Stimulated activated CD8-positive, alpha-beta memory T cell treated with anti-CD3 and anti-CD28 coated beads, Interleukin-12 subunit alpha, Interleukin-12 subunit beta, amount 100 ng/mL, for 24 hours (primary cell): ENCODE measurements around the gene SLIT3.

Source experiments
- DNase-seq: peaks from one replicate; pipeline ENCODE4 v3.0.0-alpha.2; 2020; ENCODE audit errors: extremely low read depth

Gene SLIT3

GRCh38 chr5:169300468-169301385 is at the start of gene SLIT3:
TSS of gene SLIT3 (minus strand) at chr5:169301139. CDS start at chr5:169300709, 430 bp downstream.
- DNase-seq = no peak

DNA sequence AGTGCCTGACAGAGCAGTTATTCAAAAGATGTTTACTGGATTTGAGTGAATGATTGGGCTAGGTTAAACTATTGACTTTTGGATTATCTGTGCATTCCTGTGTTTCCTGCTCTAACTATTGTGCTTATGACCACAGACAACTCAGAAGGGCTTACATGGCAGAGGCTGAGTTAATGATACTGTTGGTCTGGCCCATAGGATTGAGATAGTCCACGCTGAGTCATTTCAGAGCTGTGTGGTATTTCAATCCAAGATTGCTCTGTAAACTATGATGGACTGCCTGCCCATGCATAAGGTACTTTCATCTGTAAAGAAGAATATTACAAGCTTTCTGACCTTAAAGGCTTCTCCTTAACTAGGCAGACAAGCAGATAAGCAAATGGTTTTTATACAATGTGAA is 49.1 kb upstream of the SLIT3 start:
- no peak for DNase-seq

DNA sequence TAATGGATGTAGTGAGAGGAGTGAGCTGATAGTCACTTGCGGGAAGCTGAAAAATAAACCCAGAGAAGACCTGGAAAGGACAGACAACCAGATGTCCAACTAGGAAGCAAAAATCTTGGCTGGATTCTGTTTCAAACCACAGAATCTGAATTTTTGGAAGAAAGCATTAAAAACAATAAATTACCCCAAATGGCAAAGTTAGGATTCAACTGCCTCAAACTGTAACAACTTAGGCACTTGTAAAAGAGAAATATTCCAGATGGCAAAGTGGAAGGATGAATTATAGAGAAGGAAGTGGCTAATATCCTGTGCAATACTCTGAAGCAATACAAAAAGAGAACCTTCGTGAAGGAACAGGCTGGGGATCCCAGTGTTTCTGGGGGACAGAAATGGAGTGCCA is 46.8 kb upstream of the SLIT3 start:
- no peak for DNase-seq

DNA sequence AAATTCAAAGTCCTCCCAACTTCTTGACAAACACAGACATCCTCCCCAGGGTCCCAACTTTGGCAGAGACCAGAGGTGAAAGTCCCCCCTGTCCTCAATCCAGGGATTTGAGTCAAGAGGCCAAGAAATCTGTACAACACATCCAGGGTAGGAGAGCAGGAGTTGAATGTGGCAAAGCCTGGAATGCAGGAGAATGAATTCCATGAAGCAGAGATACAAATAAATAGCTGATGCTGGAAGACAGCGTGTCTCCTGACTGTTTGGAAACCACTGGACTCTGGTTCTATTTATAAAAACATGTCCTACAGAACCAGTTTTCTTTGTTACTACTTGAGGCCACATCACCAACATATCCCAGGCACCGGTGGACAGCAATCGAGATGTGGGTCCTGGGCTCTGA is 43.7 kb upstream of the SLIT3 start:
- no peak for DNase-seq

DNA sequence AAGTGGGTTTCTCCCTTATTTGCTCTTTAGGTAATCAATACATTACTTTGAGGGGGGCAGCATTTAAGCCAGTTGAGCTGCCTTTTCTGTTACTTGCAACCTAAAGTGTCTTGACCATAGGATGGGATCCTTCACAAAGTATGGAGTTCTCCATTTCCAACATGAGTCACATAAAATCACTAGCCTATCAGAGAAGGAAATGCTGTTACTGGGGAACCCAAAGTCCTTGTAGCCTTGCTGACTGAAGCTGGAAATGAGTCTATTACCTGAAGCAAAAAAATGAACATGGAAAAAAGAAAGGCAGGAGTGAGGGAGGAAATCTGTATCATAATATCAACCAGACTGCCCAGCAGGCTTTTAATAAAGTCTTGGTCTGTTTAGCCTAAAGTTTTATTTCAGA is 42.8 kb upstream of the SLIT3 start:
- DNase-seq = no peak

- DNase-seq = no peak
Measured at GRCh38 chr5:169341556-169341955, 40.6 kb upstream of the SLIT3 start.

- DNase-seq = no peak
Measured at GRCh38 chr5:169339869-169340268, 38.9 kb upstream of the SLIT3 start.

DNA sequence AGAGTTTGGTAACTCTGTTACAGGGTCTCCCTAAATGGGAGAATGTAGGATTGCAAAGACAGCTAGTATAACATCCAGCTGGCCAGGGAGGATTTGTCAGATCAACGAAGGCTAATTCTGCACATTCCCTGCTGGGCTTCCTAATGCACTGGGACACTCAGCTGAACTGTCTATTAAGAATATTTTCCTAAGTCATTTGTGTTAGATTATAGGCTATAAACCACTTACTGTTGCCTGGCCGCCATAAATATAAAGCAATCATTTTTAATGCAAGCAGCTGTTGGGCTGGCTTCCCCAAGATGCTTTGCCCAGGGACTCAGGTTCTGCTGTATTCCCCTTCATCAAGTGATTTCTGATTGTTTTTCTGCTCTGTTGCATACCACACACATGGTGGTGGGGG is 35.3 kb upstream of the SLIT3 start:
- DNase-seq = no peak

GRCh38 chr5:169335806-169336205 is 34.9 kb upstream of the SLIT3 start:
- no peak for DNase-seq

GRCh38 chr5:169333518-169333917 is 32.6 kb upstream of the SLIT3 start:
- DNase-seq = no peak

- no peak for DNase-seq
Measured at GRCh38 chr5:169331292-169331852, 30.4 kb upstream of the SLIT3 start.

DNA sequence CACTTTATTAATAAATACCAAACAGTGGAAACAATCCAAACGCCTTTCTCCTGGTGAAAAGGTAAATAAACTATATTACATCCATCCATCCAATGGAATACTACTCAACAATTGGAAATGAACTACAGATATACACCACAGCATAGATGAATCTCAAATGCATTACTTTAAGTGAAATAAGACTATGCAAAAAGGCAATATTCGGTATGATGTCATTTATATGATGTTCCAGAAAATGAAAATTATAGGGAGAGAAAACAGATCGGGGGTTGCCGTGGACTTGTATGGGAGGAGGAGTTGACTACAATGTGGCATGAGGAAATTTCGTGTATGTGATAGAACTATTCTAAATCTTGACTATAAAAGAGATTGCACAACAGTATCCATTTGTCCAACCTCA is 27.5 kb upstream of the SLIT3 start:
- no peak for DNase-seq

GRCh38 chr5:169325273-169325672 is 24.3 kb upstream of the SLIT3 start:
- no peak for DNase-seq

- no peak for DNase-seq
Measured at GRCh38 chr5:169318556-169318955, 17.6 kb upstream of the SLIT3 start.

DNA sequence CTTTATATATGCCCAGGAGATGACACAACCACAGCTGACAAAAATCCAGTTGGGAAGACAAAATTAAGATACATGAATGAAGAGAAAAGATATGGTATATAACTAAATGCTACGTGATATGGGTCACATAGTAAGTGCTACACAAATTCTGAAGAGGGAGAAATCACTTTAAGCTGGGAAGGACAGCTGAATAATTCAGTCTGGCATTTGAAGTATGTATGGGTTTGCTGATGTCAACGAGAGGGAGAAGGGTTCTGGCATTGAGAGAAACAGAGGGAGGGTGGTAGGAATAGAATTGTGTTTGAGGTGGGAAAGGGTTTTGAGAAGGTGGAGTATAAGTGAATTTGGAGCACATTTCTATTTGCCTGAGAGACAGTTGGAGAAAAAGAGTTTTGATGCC is 6.7 kb upstream of the SLIT3 start:
- DNase-seq = no peak

DNA sequence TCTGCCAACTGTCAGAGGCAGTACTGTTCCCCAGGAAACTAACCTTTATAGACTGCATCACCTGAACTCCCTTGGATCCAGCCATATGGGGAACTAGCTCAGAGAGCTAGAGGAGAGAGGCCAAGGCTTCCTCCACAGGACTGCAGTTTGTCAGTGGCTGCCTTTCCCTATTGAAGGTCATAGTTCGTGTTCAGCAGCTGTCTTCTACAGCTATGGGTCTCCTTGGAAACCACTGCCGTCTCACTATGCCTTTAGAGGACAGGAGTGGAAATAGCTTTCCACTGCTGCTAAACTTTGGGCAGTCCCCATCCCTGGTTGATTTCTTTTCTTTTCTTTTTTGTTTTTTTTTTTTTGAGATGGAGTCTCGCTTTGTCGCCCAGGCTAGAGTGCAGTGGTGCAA is 4.4 kb upstream of the SLIT3 start:
- DNase-seq = no peak

DNA sequence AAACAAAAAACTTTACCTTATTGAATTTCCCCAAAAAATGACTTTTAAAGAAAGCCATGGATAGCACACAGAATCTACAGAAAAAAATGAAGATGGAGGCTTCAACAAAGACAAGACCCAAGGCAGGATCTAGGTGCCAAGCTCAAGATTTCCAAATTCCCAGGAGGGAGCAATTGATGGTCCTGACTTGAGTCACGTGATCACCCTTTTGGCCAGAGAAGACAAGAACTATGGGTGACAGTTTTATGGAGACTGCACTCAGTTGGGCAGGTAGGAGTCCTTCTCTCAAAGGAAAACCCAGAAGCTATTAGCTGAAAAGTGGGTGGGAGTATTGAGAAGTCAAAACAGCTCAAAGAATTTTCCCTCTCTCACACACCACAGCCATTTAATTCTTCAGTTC is 3.2 kb upstream of the SLIT3 start:
- DNase-seq = no peak

GRCh38 chr5:169303119-169303515 is 2.2 kb upstream of the SLIT3 start:
- no peak for DNase-seq

GRCh38 chr5:169302491-169303118 is 1.7 kb upstream of the SLIT3 start:
- no peak for DNase-seq

GRCh38 chr5:169301986-169302385 is 1.0 kb upstream of the SLIT3 start:
- no peak for DNase-seq

- no peak for DNase-seq
Measured at GRCh38 chr5:169301386-169301934, 521 bp upstream of the SLIT3 start.

DNA sequence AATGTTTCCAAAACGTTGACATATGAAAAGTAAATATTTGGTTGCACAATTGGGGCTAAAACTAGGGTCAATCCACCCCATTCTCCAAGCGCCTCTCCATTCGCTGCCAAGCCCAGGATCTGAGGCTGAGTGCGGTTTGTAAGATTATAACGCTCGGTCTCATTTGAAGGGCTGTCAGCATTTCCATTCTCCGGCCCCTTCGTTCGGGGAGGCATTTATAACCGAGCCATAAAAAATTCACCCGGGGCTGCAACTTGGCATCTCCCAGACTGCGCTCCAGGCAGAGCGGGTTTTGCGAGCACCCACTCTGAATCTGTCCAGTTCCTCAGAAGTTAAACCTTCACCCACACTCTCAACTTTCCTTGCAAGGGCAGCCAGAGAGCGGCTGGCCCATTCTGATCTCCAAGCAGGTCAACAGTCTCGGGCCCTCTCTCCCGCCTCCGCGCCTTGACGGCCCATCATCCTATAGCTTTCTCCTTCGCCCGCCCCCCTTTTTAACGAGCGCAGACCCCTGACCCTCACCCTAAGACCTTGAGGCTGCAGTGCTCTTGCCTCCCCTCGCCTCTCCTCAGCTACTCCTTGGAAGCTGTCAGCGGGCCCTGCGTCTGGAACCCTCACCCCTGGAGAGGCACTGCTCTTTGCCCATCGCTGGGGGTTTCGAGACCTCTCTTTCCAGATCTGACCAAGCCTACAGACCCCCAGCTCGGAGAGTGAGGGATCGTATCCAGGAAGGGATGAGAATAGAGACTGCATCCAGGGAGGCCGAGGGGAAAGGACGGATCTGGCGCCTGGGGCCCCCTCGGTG is 1.1 kb downstream of the SLIT3 start:
- no peak for DNase-seq
